Glutamatergic neuron (in vitro differentiated cells): ENCODE measurements around the gene CISH. TPM values are rescaled to one million over a fixed set of nuclear protein-coding genes. Genes with fewer than 3 reads are reported as not detected.

Source experiments
- DNase-seq: peaks from one replicate; pipeline ENCODE4 v3.0.0; 2022
- H3K27ac Mint-ChIP-seq: one replicate; pipeline ENCODE4 v1.8.0; 2020; ENCODE audit warnings: mild to moderate bottlenecking, mixed read lengths, inconsistent platforms; ENCODE audit not compliant: unreplicated experiment
- H3K27me3 Mint-ChIP-seq: one replicate; pipeline ENCODE4 v1.8.0; 2020; ENCODE audit warnings: mild to moderate bottlenecking, moderate library complexity, mixed read lengths, inconsistent platforms; ENCODE audit not compliant: unreplicated experiment
- H3K36me3 Mint-ChIP-seq: one replicate; pipeline ENCODE4 v1.8.0; 2020; ENCODE audit warnings: mild to moderate bottlenecking, mixed read lengths, inconsistent platforms; ENCODE audit not compliant: unreplicated experiment
- H3K4me1 Mint-ChIP-seq: one replicate; pipeline ENCODE4 v1.8.0; 2020; ENCODE audit warnings: mild to moderate bottlenecking, low read depth, mixed read lengths, inconsistent platforms; ENCODE audit not compliant: unreplicated experiment
- H3K4me3 Mint-ChIP-seq: one replicate; pipeline ENCODE4 v1.8.0; 2020; ENCODE audit warnings: mild to moderate bottlenecking, mixed read lengths, inconsistent platforms; ENCODE audit not compliant: unreplicated experiment
- H3K9me3 Mint-ChIP-seq: one replicate; pipeline ENCODE4 v1.8.0; 2020; ENCODE audit warnings: mild to moderate bottlenecking, moderate library complexity, mixed read lengths, inconsistent platforms; ENCODE audit not compliant: unreplicated experiment
- CTCF ChIP-seq: fragments of 200-600 bp; sonication (generic); IDR thresholded peaks from one replicate; pipeline ENCODE4 v1.5.0; 2021; ENCODE audit not compliant: partially characterized antibody, unreplicated experiment
- total RNA-seq: library from RNA; stranded (reverse); fragmentation: NEBNext Ultra II Directional; extraction: Animal tissue kit (Norgen Biotek cat#: 25700); gene quantifications from one replicate; pipeline ENCODE4 v1.2.1, GENCODE V29; 2021; ENCODE audit not compliant: unreplicated experiment

CISH gene
- total RNA-seq, 1 donor from 2014 or later, result 6.0 TPM

GRCh38 chr3:50567011-50567385 lies 44.6 kb downstream of the CISH start:
- Mint-ChIP-seq H3K9me3 (peaks cover 8% of the 10 kb centered on the region), H3K4me3 (peak overlapping the region; percentile 68), H3K27me3 (peaks cover 2% of the 10 kb centered on the region), H3K36me3 (no peaks in the 10 kb centered on the region), H3K27ac (no peak overlapping the region), H3K4me1 (peaks cover 3% of the 10 kb centered on the region)
- no peak for DNase-seq
- no peak for TF ChIP-seq CTCF

DNA sequence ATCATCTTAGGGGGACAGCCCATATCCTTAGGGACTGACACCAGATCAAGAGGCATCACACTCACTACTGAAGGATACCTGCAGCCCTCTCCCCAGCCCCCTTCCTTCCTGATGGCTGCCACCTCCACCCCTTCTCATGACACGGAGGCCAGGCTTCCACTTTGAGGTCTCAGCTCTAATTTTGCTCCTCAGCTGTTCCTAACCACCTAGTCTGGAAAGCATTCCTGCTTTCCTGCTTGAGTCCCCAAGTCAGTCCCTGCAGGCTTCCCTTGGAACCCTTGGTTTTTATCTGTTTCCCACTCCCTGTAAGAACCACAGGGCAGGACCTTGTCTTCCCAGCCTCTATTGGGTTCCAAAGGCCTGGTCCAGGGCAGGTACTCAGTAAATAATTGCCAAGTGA lies 47.3 kb downstream of the CISH start:
- H3K27ac Mint-ChIP-seq, result no peak overlapping the region
- no peak overlapping the region for H3K4me3 Mint-ChIP-seq

DNA sequence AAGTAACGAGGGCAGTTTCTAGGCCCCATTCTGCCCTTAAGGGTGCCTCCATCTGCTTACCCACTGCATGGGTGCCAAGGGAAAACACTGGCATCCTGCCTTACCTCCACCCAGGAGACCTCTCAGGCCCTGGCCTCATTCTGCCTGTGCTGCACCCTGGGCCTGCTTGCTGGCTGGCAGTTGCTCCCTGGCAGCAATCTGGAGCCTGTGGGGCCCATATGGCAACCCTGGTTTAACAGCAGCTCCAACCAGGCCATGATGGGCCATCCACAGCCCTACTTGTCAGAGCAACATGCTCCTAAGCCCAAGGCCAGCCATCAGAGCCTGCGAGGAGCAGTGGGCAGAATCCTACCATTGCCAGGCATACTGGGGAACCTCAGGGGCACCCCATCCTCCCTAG lies 47.7 kb downstream of the CISH start:
- H3K27ac Mint-ChIP-seq, result no peak overlapping the region
- H3K4me3 Mint-ChIP-seq, result no peak overlapping the region
- no peak for TF ChIP-seq CTCF
- no peak for DNase-seq
- H3K36me3 Mint-ChIP-seq, result no peaks in the 10 kb centered on the region
- H3K27me3 Mint-ChIP-seq, result peaks cover 2% of the 10 kb centered on the region
- peaks cover 3% of the 10 kb centered on the region for H3K4me1 Mint-ChIP-seq
- H3K9me3 Mint-ChIP-seq, result peaks cover 5% of the 10 kb centered on the region

More for the DNA sequence above, 47.3 kb downstream of the CISH start:
- no peaks in the 10 kb centered on the region for H3K36me3 Mint-ChIP-seq
- H3K4me1 Mint-ChIP-seq, result peaks cover 3% of the 10 kb centered on the region
- DNase-seq, result no peak
- TF ChIP-seq CTCF, result no peak
- peaks cover 5% of the 10 kb centered on the region for H3K9me3 Mint-ChIP-seq
- H3K27me3 Mint-ChIP-seq, result peaks cover 2% of the 10 kb centered on the region

GRCh38 chr3:50562861-50563260 lies 48.7 kb downstream of the CISH start:
- H3K4me1 Mint-ChIP-seq, result peaks cover 2% of the 10 kb centered on the region
- no peak overlapping the region for H3K4me3 Mint-ChIP-seq
- H3K36me3 Mint-ChIP-seq, result no peaks in the 10 kb centered on the region
- H3K9me3 Mint-ChIP-seq, result peaks cover 3% of the 10 kb centered on the region
- H3K27ac Mint-ChIP-seq, result no peak overlapping the region
- no peak for TF ChIP-seq CTCF
- peaks cover 2% of the 10 kb centered on the region for H3K27me3 Mint-ChIP-seq
- DNase-seq, result no peak

- Mint-ChIP-seq H3K4me1 (peaks cover 5% of the 10 kb centered on the region), H3K27me3 (peaks cover 2% of the 10 kb centered on the region), H3K36me3 (no peaks in the 10 kb centered on the region), H3K27ac (no peak overlapping the region), H3K9me3 (no peaks in the 10 kb centered on the region), H3K4me3 (no peak overlapping the region)
- DNase-seq, result no peak
- no peak for TF ChIP-seq CTCF
Measured at GRCh38 chr3:50559702-50560101, 51.9 kb downstream of the CISH start.
